GM19351 (cell line): Measurements from ENCODE around the gene TSPAN14.

Experiments
- ATAC-seq: cut with Tn5 transposase; IDR thresholded peaks from one replicate; pipeline ENCODE4 v1.9.1; 2021; ENCODE audit warnings: mild to moderate bottlenecking, moderate library complexity; ENCODE audit not compliant: unreplicated experiment

Gene TSPAN14

DNA sequence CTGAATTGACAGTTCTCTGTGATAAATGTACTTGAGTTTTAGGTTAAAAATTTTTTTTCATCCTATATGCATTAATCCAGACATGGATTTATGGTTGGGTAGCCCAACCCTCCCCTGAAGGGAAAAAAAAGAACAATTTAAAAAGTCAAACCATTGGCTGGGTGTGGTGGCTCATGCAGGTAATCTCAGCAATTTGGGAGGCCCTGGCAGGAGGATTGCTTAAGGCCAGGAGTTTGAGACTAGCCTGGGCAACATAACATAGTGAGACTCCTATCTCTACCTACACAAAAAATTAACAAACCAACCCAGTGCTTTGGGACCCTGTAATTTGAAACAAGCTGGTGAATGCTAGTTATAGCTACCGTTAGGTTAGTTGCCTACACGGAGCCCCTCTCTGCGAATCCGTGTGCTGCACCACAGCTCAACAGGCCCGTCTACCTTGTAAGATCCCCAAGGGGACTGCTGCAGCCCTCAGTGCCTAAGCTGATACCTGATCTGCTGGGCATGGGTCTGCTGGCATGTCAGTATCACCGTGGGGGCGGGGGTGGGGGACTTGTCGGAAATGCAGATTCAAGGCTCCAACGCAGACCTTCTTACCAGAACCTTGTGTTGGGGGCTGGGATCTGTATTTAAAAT, 32.8 kb downstream of the TSPAN14 start:
- no peak for ATAC-seq

DNA sequence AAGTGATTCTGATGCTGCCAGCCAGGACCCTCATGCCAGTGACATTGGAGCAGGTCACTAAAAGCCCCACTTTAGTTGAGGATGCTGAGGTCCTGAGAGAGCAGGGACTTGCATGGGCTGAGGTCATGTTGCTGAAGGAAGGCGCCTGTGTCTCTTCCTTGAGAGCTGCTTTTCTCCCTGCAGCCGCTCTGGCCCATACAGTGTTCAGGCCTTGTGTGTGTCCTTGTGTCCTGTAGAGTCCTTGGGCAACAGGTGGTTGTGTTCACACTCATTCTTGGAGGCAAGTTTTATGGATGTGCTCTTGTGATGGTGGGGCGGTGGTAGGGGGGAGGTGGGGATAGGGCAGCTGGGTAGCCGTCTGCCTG, 33.3 kb downstream of the TSPAN14 start:
- no peak for ATAC-seq

DNA sequence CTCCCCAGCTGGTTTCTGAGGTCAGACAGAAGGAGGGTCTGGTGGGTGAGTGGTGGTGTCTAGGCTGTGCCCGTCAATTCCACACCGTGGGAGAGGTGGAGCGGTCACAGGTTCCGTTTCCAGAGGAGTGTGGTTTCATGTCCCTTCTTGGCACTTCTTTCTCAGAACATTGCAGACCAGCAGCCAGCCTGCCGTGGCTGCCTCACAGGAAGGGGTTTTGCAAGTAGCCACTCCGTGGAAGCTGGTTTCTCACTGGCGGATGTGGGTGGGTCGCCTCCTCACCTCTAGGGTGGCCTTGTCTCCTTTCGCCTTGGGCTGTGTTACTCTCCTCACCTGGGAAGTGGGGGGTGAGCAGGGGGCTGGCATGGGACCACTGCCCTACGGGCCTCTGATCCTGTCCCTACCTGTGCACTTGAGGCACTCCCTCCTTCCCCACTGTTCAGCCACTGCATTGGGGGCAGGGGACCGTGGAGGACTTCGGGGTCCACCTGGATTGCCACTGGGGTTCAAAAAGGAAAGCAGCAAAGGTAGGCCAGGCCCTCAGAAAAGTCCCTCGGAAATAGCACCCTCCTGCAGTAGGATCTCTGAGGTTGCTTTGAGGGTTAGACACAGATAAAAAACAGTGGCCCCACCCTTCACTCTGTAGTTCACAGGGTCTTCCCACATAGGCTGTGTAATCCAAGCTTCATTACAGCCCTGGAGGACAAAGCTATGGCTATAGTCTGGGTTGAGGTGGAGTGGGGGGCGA, 33.9 kb downstream of the TSPAN14 start:
- ATAC-seq: no peak

DNA sequence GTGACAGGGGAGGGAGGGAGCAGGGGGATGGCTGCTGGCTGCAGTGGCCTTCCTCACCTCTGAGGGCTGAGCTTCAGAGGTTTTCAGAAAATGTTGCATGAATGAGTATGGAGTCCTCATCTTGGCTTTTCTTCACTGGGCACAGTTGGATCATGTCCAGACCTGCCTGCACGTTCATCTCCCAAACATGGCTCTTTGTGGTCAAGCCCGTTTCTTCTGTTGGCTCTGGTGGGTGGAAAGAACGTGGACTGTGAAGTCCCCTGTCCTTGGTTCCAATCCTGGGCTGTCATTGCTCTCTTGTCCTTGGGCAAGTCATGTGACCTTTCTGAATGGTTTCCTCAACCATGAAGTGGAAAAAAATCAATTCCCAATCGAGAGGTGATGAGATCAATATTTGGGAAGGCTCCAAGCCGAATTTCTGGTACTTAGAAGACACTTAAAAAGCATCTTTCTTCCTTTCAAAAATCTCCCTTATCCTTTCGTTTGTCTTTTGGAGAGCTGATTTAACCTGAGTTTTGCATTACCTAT, 34.5 kb downstream of the TSPAN14 start:
- ATAC-seq: no peak

DNA sequence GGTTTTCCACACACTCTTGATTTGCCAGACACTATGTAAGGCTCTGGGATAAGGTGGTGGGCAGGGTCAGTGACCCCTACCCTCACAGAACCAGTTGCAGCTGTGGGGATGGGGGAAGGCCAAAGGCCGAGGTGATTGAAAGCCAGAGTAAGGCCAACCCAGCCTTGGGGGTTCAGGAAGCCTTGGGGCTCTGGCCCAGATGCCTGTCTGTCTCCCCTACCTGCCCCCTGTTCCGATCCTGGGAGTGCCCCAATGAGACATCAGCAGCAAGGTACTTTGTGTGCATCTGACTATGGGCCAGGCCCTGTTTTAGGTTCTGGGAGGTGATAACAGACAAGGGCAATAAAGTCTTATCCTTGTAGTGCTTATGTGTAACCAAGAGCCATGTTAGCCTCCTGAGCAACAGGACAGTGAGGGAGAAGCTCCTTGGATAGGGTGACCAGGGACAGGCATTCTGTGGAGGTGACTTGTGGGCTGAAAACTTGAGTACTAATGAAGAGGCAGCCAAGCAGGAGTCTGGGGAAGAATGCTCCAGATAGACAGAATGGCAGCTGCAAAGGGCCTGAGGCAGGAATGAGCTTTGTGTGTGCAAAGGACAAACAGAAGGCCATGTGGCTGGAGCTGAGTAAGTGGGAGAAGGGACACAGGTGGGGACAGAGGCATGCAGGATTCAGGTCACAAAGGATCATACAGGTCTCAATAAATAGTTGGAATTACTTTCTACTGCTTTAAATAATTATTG, 35.4 kb downstream of the TSPAN14 start:
- no peak for ATAC-seq

DNA sequence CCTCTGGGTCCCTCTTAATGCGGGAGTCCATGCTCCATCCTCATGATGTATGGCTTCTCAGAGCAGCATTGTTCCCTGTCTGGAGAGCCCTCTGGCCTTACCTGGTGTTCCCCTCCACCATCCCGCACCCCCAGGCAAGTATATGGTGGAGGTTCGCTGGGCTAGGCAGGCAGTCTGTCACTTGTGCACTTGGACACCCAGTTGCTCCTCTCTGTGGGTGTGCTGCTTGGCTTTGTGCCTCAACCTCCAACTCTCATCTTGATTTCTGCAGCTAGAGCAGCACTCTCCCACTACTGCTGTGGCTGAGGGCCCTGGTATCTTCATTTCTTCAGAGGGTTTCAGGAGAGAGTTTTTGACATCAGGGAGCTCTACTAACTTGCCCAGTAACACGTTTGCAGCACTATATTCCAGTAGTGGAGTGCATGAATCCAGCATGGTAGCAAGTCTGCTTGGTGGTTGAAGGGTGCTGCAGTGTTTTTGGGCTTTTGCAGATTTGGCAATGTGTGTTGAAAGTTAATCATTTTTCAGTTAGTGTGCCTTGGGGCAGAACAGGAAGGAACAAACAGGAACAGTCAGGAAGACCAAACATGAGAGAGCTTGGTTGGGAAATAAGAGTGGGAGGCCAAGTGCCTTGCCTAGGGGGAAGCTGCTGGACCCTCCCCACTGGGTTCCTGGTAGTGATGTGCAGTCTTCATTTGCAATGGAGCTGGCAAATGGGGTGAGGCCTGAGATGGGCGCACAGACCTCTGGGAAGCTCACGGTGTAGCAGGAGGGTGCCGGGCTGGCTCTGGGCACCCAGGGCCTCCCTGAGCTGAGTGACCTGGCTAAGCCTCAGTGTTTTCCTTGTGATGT, 37.4 kb downstream of the TSPAN14 start:
- ATAC-seq: no peak

DNA sequence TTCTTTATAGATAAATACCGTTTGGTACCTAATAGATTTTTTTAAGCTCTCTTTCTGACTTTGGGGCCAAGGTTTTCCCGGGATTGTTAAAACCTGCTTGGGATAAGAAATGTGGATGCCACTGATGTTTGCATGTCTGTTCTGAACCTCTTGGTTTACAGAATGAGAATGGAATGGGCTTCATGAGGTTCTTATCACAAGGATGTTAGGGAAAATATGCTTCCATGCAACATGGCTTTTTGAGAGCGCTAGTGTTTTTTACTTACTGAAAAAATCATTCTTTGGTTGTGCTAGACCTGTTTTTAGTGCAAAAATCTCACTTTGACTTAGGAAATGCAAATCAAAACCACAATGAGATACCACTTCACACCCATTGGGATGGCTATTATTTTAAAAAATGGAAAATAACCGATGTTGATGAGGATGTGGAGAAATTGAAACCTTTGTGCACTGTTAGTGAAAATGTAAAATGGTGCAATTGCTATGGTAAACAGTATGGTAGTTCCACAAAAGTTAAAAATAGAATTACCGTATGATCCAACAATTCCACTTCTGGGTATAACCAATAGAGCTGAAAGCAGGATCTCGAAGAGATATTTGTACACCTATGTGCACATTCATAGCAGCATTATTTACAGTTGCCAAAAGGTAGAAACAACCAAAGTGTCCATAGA, 38.9 kb downstream of the TSPAN14 start:
- peak; percentile 32 for ATAC-seq

DNA sequence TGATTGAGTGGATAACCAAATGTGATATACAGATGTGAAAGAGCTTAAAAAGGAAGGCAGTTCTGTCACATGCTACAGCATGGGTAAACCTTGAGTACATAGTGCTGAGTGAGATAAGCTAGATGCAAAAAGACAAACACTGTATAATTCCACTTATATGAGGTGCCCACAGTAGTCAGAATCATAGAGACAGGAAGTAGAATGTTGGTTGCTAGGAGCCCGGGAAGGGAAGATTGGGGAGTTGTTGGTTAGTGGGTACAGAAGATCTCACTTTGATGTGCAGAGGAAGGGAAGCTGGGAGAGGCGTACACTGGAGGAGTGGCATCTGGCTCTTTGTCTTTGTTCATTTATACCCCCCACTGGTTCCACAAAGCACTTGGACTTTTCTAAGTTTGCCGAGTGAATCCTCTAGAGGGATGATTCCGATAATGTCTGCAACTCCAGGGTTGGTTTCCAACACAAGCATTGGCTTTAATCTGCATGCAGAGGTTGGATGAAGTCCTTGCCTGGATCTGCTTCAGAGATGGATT, 39.5 kb downstream of the TSPAN14 start:
- ATAC-seq: peak; percentile 71

DNA sequence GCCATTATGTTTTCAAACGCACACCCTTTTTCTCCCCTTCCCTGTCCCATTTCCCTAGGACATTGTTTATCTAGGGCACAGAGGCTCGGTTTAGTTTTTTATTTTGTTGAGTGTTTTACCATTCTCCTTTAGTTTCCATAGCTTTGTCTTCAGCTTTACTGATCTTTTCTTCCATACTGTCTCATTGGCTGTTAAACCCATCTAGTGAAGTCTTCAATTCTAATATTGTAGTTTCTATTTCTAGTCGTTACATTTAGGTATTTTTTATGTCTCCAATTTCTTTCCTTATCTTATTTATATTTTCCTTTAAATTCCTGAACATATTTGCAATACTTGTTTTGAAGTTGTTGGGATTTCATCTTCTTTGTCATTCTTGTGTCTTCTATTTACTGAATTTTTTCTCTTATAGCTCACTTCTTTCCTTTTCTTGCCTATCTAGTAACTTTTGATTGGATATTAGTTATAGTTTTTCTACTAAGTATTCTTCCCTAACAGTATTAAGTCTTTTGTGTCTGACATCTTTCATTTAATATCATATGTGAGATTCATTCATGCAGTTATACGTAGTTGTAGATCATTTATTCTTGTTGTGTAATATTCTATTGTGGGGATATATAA, 42.6 kb downstream of the TSPAN14 start:
- no peak for ATAC-seq

DNA sequence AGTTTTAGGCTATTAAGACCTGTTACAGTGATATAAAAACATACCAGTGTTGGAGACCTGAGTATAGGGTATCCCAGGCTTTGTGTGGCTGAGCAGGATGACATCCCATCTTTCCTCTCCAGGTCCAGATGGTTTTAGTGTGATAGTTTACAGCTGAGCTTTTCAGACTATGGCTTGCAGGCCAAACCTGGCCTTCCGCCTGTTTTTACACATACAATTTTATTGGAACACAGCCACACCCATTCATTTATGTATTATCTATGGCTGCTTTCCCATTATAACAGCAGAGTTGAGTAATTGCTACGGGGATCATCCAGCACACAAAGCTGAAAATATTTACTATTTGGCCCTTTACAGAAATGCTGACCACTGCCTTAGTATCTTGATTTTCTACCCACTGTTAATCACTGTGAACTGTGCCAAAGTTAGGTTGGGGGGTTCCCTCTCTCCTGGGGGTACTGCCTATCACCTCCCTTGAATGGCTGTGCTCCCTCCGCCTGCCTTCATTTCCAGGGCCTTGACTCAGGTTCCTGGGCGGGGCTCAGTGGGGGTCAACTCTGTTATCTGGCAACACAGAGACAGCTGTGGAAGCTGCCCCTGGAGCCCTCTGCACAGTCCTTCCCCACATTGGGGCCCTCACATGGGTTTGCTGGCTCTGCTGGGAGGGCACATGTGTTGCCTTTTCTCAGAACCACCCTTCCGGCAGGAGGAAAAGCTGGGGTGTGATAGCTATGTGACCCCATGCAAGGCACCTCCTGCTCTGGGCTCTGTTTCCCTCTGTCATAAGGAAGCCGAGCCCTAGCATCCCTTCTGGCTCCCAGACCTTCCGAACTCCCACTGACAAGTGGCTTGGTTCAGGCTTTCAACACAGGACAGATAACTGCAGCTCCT, 43.3 kb downstream of the TSPAN14 start:
- no peak for ATAC-seq

DNA sequence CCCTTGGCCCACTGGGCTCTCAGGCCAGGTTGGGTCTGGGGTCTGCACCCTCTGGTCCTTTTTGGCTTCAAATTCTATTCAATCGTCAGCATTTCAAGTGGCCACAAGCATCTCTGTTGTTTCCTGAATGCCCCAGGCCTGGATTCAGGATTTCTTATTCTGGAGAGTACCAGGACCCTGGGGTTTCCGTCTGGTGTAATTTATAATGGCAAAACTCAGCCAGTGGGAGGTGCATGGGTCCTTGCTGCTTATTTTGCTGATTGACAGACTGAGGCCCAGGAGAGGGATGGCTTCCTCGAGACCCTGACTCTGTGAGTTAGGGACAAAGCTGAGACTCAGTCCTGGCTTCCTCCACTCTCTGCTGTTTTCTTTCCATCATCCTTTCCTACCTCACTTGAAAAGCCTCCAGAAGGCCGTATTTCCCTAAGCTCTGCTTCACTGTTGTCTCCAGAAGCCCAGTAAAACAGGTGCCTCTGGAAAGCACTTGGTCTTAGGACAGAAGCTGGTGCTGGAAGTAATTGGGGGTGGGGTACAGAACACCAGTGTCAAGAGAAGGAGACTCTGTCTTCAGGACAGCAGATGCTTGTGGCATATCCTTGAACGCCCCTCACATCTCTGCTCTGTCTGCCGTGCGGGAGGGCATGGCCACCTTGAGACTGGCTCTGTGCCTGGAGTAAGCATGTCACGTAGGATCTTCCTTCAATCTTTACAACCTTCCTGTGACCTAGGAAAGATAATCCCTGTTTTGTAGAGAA, 44.1 kb downstream of the TSPAN14 start:
- ATAC-seq: no peak

DNA sequence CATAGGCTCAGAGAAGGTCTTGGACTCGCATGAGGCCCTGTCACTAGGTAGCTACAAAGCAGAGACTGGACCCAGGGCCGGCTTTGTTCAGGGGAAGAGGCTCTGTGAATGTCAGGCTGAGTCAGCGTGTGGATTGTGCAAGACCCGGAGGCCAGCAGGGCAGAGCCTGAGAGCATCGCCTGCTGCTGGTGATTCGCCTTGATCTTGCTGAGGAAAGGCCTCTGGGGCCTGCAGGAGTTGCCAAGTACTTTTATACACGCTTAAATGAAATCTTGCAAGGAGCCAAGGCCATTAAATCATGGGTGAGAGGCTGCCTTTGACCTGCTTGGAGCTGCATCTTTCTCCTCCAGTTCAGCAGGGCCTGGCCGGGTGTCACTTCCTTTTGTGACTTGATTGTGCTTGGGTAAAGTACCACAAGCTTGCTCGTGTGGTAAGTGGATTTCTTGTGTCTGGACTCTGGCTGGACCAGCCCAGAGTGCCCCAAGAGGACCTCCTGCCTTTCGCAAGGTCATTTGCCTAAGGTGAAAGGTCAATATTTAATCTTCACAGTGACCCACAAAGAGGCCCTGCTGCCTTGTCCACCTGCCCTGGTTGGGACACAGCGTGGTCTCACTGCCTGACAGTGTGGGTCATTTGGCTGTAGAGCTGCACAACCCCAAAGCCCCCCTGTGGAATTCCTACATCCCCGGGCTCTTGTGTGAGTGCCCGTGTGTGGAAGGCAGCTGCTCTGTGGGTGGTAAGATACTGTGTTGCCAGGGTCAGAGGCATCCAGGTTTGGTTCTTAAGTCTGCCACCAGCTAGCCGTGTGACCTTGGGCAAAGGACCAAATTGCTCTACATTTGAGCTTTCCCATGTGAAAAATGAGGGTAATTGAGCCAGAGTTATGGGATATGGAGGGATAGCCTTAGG, 45.0 kb downstream of the TSPAN14 start:
- no peak for ATAC-seq

DNA sequence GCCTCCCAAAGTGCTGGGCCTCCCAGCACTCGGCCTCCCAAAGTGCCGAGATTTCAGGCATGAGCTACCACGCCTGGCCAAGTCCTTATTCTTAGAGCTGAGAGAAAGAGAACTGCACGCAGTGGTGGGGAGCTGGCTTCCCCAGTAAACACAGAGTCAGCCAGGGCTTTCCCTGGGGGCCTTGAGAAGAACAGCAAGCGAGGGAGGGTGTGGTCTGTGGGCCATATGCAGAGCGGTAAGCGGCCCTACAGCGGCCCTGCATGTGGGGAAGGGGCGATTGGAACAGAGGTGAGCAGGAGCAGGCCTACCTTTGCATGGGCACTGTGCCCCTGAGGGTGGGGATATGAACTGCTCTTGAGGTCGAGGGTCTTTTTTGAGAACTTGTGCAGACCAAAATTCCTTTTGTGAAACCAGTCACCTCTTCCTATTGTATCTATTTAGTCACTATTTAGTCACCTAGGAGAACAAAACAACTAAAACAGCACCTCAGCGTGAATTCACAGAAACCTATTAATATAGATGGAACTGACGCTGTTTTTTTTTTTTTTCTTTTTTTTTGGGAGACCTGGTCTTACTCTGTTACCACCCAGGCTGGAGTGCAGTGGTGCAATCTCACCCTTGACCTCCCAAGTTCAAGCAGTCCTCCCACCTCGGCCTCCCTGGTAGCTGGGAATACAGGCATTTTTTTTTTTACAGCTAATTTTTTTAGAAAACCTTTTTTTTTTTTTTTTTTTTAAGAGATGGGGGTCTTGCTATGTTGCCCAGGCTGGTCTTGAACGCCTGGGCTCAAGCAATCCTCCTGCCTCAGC, 46.7 kb downstream of the TSPAN14 start:
- peak; percentile 41 for ATAC-seq

DNA sequence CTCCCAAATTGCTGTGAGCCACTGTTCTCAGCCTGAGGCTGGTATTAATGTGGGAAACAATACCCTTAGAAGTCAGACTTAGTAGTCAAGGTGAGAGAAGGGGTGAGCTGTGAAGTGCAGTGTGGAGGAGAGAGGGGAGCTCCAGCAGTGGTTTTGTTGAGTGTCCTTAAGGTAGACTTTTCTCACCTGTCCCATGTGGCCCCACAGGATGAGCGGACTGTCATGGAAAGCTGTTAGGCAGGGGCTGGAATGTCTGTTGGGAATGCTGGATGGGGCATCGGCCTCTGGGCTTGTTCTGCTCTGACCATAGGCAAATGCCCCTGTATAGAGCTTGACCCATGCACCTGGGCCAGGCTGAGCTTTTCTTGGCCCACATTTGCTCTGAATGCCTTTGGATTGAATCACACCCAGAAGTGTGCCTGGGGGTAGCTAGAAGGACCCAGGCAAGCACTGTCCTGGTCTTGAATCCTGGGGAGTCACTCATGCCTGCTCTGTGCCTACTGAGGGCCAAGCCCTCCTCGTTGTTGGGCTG, 47.3 kb downstream of the TSPAN14 start:
- ATAC-seq: no peak

DNA sequence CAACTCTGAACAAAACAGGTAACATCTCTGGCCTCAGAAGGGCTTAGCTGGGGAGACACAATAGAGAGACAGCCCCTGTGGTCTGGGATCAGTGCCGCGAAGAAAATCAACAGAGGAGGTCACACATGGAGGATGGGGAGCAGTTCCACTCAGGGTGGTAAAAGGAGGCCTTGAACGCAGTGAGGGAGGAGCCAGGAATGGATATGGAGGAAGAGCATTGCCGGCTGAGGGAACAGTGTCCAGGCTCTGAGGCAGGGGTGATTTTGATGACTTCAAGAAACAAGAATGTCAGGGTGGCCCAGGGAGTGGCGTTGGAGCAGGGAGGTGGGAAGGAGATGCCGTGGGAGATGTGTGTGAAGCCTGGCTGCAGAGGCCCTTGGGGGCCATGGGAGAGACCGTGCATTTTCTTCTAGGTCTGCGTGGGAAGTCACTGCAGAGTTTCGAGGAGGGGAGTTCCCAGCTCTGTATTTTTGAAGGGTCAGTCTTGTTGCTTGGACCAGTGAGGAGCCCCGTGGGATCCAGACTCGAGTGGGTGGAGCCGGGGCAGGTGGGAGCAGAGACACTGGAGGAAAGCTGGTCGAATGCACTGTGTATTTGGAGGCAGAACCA, 47.9 kb downstream of the TSPAN14 start:
- no peak for ATAC-seq
